Smooth muscle cell of bladder (primary cell): Measurements from ENCODE around the gene ALPP. TPM values are rescaled to one million over a fixed set of nuclear protein-coding genes. Genes with fewer than 3 reads are reported as not detected.

ENCODE experiments used
- total RNA-seq: library from RNA; depleted of rRNA; stranded (reverse); fragments of >200 nt; gene quantifications from 2 replicates; pipeline ENCODE4 v1.2.3, GENCODE V29; 2014

Gene ALPP
- total RNA-seq: not detected in 2 replicates

GRCh38 chr2:232378735-232379151 lies at the start of gene ALPP:
Gene ALPP, plus strand, starts transcription at chr2:232378751. Its CDS starts 52 bp downstream, at chr2:232378803.

GRCh38 chr2:232406556-232407310 lies 28.2 kb downstream of the ALPP start, which contains the start of gene ALPG:
Gene ALPG, plus strand, starts transcription at chr2:232406844. Its CDS starts 51 bp downstream, at chr2:232406895.

Other genes with a start within 250 kb of the ALPP start
- gene ALPG, start 28.1 kb downstream of the ALPP start, total RNA-seq: not detected in 2 replicates
- gene ALPI, start 77.4 kb downstream of the ALPP start, total RNA-seq: not detected in 2 replicates
- gene ECEL1, start 109.1 kb downstream of the ALPP start, total RNA-seq: not detected in 2 replicates
- not detected in 2 replicates for gene PRSS56, start 141.6 kb downstream of the ALPP start, total RNA-seq
- not detected in 2 replicates for gene CHRND, start 147.4 kb downstream of the ALPP start, total RNA-seq
- gene CHRNG, start 160.9 kb downstream of the ALPP start, total RNA-seq: not detected in 2 replicates
- 1.1 and 1.8 TPM in 2 replicates for gene TIGD1, start 171.8 kb downstream of the ALPP start, total RNA-seq
- 101 and 137 TPM in 2 replicates for gene EIF4E2, start 171.9 kb downstream of the ALPP start, total RNA-seq